SK-N-SH (cell line): ENCODE results near the gene NOMO2.
"Not testable (repeated sequence)": the region's sequence is repeated elsewhere in the genome, so short reads cannot be mapped to it uniquely, and the experiment has no call there.

Experiments
- EZH2phosphoT487 ChIP-seq: fragments of 200-600 bp; sonication (generic); IDR thresholded peaks from 2 replicates; pipeline ENCODE4 v1.6.1; 2017; ENCODE audit warnings: low read depth, mixed run types, mild to moderate bottlenecking, antibody characterized with exemption, moderate library complexity, borderline replicate concordance
- POLR2AphosphoS5 ChIP-seq: IDR thresholded peaks from 2 replicates; pipeline ENCODE4 v1.6.1; 2012; ENCODE audit warnings: low read depth, low read length
- RAD21 ChIP-seq: IDR thresholded peaks from 2 replicates; pipeline ENCODE4 v1.6.1; 2012; ENCODE audit warnings: mild to moderate bottlenecking, low read length
- TAF1 ChIP-seq: IDR thresholded peaks from 2 replicates; pipeline ENCODE4 v1.6.1; 2012; ENCODE audit warnings: low read depth, mild to moderate bottlenecking, low read length, moderate library complexity, borderline replicate concordance
- TF ChIP-seq, protein P1 (sequence below): fragments of 200-600 bp; sonication (generic); IDR thresholded peaks from 2 replicates; pipeline ENCODE4 v1.6.1; 2017; ENCODE audit warnings: antibody characterized with exemption, mild to moderate bottlenecking, moderate library complexity
- TF ChIP-seq, protein P2 (sequence below): fragments of 150-350 bp; IDR thresholded peaks from 2 replicates; pipeline ENCODE4 v1.6.1; 2017; ENCODE audit warnings: antibody characterized with exemption, low read length, low read depth, borderline replicate concordance
- TF ChIP-seq, protein P3 (sequence below): IDR thresholded peaks from 2 replicates; pipeline ENCODE4 v1.4.0; 2012; ENCODE audit warnings: low read depth, borderline replicate concordance
- TF ChIP-seq, protein P4 (sequence below): IDR thresholded peaks from 2 replicates; pipeline ENCODE4 v1.4.0; 2012; ENCODE audit warnings: low read depth

DNA sequence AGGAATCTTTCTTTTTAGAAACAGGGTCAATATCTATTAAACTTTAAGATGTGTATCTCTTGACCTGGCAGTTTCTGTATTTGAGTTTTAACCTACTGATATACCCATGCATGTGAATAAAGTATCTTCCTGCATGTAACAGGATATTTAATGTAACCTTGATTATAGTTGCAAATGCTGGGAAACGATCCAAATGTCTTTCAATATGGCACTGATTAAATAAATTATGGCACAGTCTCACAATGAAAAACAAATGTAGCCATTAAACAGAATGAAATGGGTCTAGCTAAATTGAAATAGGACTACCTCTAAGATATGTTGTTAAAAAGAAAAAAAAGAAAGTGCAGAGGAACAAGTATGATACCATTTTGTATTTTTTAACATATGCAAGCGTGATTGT, 35.8 kb upstream of the NOMO2 start:
- TF ChIP-seq, protein P1, sequence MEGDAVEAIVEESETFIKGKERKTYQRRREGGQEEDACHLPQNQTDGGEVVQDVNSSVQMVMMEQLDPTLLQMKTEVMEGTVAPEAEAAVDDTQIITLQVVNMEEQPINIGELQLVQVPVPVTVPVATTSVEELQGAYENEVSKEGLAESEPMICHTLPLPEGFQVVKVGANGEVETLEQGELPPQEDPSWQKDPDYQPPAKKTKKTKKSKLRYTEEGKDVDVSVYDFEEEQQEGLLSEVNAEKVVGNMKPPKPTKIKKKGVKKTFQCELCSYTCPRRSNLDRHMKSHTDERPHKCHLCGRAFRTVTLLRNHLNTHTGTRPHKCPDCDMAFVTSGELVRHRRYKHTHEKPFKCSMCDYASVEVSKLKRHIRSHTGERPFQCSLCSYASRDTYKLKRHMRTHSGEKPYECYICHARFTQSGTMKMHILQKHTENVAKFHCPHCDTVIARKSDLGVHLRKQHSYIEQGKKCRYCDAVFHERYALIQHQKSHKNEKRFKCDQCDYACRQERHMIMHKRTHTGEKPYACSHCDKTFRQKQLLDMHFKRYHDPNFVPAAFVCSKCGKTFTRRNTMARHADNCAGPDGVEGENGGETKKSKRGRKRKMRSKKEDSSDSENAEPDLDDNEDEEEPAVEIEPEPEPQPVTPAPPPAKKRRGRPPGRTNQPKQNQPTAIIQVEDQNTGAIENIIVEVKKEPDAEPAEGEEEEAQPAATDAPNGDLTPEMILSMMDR = not testable (repeated sequence)
- not testable (repeated sequence) for TF ChIP-seq POLR2AphosphoS5, TAF1, RAD21, EZH2phosphoT487
- TF ChIP-seq, protein P2, sequence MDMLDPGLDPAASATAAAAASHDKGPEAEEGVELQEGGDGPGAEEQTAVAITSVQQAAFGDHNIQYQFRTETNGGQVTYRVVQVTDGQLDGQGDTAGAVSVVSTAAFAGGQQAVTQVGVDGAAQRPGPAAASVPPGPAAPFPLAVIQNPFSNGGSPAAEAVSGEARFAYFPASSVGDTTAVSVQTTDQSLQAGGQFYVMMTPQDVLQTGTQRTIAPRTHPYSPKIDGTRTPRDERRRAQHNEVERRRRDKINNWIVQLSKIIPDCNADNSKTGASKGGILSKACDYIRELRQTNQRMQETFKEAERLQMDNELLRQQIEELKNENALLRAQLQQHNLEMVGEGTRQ = not testable (repeated sequence)
- TF ChIP-seq, protein P3, sequence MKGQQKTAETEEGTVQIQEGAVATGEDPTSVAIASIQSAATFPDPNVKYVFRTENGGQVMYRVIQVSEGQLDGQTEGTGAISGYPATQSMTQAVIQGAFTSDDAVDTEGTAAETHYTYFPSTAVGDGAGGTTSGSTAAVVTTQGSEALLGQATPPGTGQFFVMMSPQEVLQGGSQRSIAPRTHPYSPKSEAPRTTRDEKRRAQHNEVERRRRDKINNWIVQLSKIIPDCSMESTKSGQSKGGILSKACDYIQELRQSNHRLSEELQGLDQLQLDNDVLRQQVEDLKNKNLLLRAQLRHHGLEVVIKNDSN = not testable (repeated sequence)
- TF ChIP-seq, protein P4, sequence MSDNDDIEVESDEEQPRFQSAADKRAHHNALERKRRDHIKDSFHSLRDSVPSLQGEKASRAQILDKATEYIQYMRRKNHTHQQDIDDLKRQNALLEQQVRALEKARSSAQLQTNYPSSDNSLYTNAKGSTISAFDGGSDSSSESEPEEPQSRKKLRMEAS = not testable (repeated sequence)
